BE2C (cell line): ENCODE data around the gene GPLD1.

Experiments
- DNase-seq: peaks from one replicate; pipeline ENCODE4 v3.0.0-alpha.2; 2020
- H3K27me3 ChIP-seq: fragments of 250-450 bp; sonication (Bioruptor Pico); 2 replicates; pipeline ENCODE4 v1.5.1; 2020; ENCODE audit warnings: mild to moderate bottlenecking
- H3K36me3 ChIP-seq: fragments of 250-450 bp; sonication (Bioruptor Pico); 2 replicates; pipeline ENCODE4 v1.5.1; 2020; ENCODE audit warnings: mild to moderate bottlenecking
- H3K4me1 ChIP-seq: fragments of 250-450 bp; sonication (Bioruptor Pico); 2 replicates; pipeline ENCODE4 v1.5.1; 2020
- H3K4me3 ChIP-seq: 2 replicates; pipeline ENCODE4 v1.5.1; 2011; ENCODE audit warnings: low read depth, low read length
- H3K9me3 ChIP-seq: fragments of 250-450 bp; sonication (Bioruptor Pico); 2 replicates; pipeline ENCODE4 v1.5.1; 2020
- CTCF ChIP-seq: IDR thresholded peaks from 2 replicates; pipeline ENCODE4 v1.5.1; 2012; ENCODE audit warnings: mild to moderate bottlenecking, low read depth, low read length

Gene GPLD1

GRCh38 chr6:24476631-24477030, 12.7 kb downstream of the GPLD1 start:
- no peak overlapping the region for H3K4me3 ChIP-seq

GRCh38 chr6:24472181-24472580, 17.2 kb downstream of the GPLD1 start:
- Histone ChIP-seq H3K4me1 (no peaks in the 10 kb centered on the region), H3K27me3 (no peaks in the 10 kb centered on the region), H3K4me3 (no peak overlapping the region), H3K9me3 (no peaks in the 10 kb centered on the region), H3K36me3 (no peaks in the 10 kb centered on the region)
- DNase-seq = no peak
- TF ChIP-seq CTCF = no peak

More at GRCh38 chr6:24476631-24477030, 12.7 kb downstream of the GPLD1 start:
- no peaks in the 10 kb centered on the region for H3K4me1 ChIP-seq
- DNase-seq = no peak
- no peaks in the 10 kb centered on the region for H3K27me3 ChIP-seq
- H3K9me3 ChIP-seq = no peaks in the 10 kb centered on the region
- H3K36me3 ChIP-seq = no peaks in the 10 kb centered on the region
- no peak for TF ChIP-seq CTCF

GRCh38 chr6:24469811-24470210, 19.6 kb downstream of the GPLD1 start:
- Histone ChIP-seq H3K4me3 (no peak overlapping the region), H3K27me3 (no peaks in the 10 kb centered on the region), H3K4me1 (no peaks in the 10 kb centered on the region), H3K9me3 (no peaks in the 10 kb centered on the region), H3K36me3 (no peaks in the 10 kb centered on the region)
- no peak for TF ChIP-seq CTCF
- DNase-seq = no peak

GRCh38 chr6:24464253-24465038, 24.9 kb downstream of the GPLD1 start:
- no peaks in the 10 kb centered on the region for H3K4me1 ChIP-seq
- H3K4me3 ChIP-seq = no peak overlapping the region
- no peak for DNase-seq
- no peaks in the 10 kb centered on the region for H3K9me3 ChIP-seq
- no peaks in the 10 kb centered on the region for H3K36me3 ChIP-seq
- TF ChIP-seq CTCF = no peak
- no peaks in the 10 kb centered on the region for H3K27me3 ChIP-seq

GRCh38 chr6:24460966-24461365, 28.4 kb downstream of the GPLD1 start:
- no peak for TF ChIP-seq CTCF
- no peaks in the 10 kb centered on the region for H3K36me3 ChIP-seq

GRCh38 chr6:24458941-24459340, 30.4 kb downstream of the GPLD1 start:
- no peaks in the 10 kb centered on the region for H3K27me3 ChIP-seq
- TF ChIP-seq CTCF = no peak
- no peak overlapping the region for H3K4me3 ChIP-seq
- H3K4me1 ChIP-seq = no peaks in the 10 kb centered on the region
- no peak for DNase-seq
- H3K9me3 ChIP-seq = no peaks in the 10 kb centered on the region
- no peaks in the 10 kb centered on the region for H3K36me3 ChIP-seq

More at GRCh38 chr6:24460966-24461365, 28.4 kb downstream of the GPLD1 start:
- no peaks in the 10 kb centered on the region for H3K4me1 ChIP-seq
- no peak overlapping the region for H3K4me3 ChIP-seq
- no peaks in the 10 kb centered on the region for H3K9me3 ChIP-seq
- H3K27me3 ChIP-seq = no peaks in the 10 kb centered on the region
- DNase-seq = no peak
